HCT116 (cell line): ENCODE measurements around the gene ZC3HAV1. TPM values are rescaled to one million over a fixed set of nuclear protein-coding genes. Genes with fewer than 3 reads are reported as not detected.

Source experiments
- ATAC-seq: fragments of 200-7000 bp; cut with Tn5 transposase; 2 replicates; pipeline ENCODE4 v1.9.1; 2020; ENCODE audit warnings: mild to moderate bottlenecking, moderate library complexity
- BruUV-seq: library from RNA; stranded (reverse); fragments of 400-500 nt; replicated peaks from 2 replicates; lab custom pipeline; 2021; lab: Mats Ljungman, UMichigan
- CTCF ChIA-PET: fragments of 300-600 bp; sonication (Branson Sonifier 250); formaldehyde crosslinking; loops from one replicate; lab custom pipeline; 2021; ENCODE audit warnings: antibody characterized with exemption; lab: Charles Lee
- POLR2A ChIA-PET: fragments of 300-600, 350-600 bp; sonication (Branson Sonifier 250); formaldehyde crosslinking; loops from one replicate; lab custom pipeline; 2021; ENCODE audit warnings: antibody characterized with exemption; lab: Charles Lee
- RAD21 ChIA-PET, 2 experiments: fragments of 300-600 bp; sonication (Branson Sonifier 250); formaldehyde crosslinking; loops; one replicate each; lab custom pipeline; 2023; ENCODE audit warnings: low total read pairs in 2 of 2; ENCODE audit not compliant: uncharacterized antibody in 2 of 2, unreplicated experiment in 2 of 2, low non-redundant PET in 1 of 2; lab: Charles Lee
- DNase-seq: peaks from one replicate; pipeline ENCODE4 v3.0.0-alpha.2; 2010; ENCODE audit warnings: low read depth, low spot score
- H2AFZ ChIP-seq: fragments of 200-600 bp; shearing (Covaris generic), sonication (generic); 2 replicates; pipeline ENCODE4 v1.6.1; 2017; ENCODE audit warnings: low read depth, mixed run types, mixed read lengths, antibody characterized with exemption, low read length; ENCODE audit not compliant: poor library complexity, severe bottlenecking
- H3K27ac ChIP-seq: 2 replicates; pipeline ENCODE4 v1.5.1; 2012; ENCODE audit warnings: low read depth, low read length
- H3K27me3 ChIP-seq: fragments of 200-600 bp; sonication (generic); 2 replicates; pipeline ENCODE4 v1.6.1; 2016; ENCODE audit warnings: mixed run types, low read length, mixed read lengths; ENCODE audit not compliant: insufficient read depth
- H3K36me3 ChIP-seq, 2 experiments: fragments of 200-500 bp in 1 of 2; fragments of 200-600 bp in 1 of 2; sonication (Bioruptor generic) in 1 of 2; sonication (generic) in 1 of 2; 2 replicates each; pipeline versions ENCODE4 v1.5.1 to v1.6.1; 2014 to 2016; ENCODE audit warnings: low read length in 2 of 2, inconsistent platforms in 1 of 2, mixed read lengths in 1 of 2, mixed run types in 1 of 2; ENCODE audit not compliant: insufficient read depth in 2 of 2, control insufficient read depth in 1 of 2
- H3K4me1 ChIP-seq, 2 experiments: fragments of 200-600 bp in 1 of 2; sonication (generic) in 1 of 2; 2 replicates each; pipeline versions ENCODE4 v1.5.1 to v1.6.1; 2012 to 2017; ENCODE audit warnings: low read length in 2 of 2, inconsistent platforms in 1 of 2, mild to moderate bottlenecking in 1 of 2, mixed read lengths in 1 of 2, mixed run types in 1 of 2, moderate library complexity in 1 of 2; ENCODE audit not compliant: insufficient read depth in 2 of 2, control insufficient read depth in 1 of 2
- H3K4me2 ChIP-seq: fragments of 200-600 bp; sonication (generic); 2 replicates; pipeline ENCODE4 v1.6.1; 2017; ENCODE audit warnings: mixed run types, low read length, mixed read lengths
- H3K4me3 ChIP-seq, 2 experiments: fragments of 200-600 bp in 1 of 2; sonication (generic) in 1 of 2; replicated peaks in 1 of 2; 2 replicates each; pipeline ENCODE4 v1.5.1; 2011 to 2016; ENCODE audit warnings: low read length in 2 of 2, control low read depth in 1 of 2, low read depth in 1 of 2, mild to moderate bottlenecking in 1 of 2, mixed read lengths in 1 of 2, mixed run types in 1 of 2
- H3K79me2 ChIP-seq: fragments of 200-600 bp; sonication (generic); 2 replicates; pipeline ENCODE4 v1.6.1; 2017; ENCODE audit warnings: mild to moderate bottlenecking, mixed run types, low read length, moderate library complexity, mixed read lengths; ENCODE audit not compliant: insufficient read depth
- H3K9ac ChIP-seq: fragments of 200-600 bp; sonication (generic); 2 replicates; pipeline ENCODE4 v1.6.1; 2016; ENCODE audit warnings: low read length, mixed read lengths
- H3K9me2 ChIP-seq: fragments of 200-600 bp; sonication (generic), shearing (Covaris generic); 2 replicates; pipeline ENCODE4 v1.6.1; 2017; ENCODE audit warnings: mixed run types, mild to moderate bottlenecking, moderate library complexity; ENCODE audit not compliant: insufficient read depth
- H3K9me3 ChIP-seq, 2 experiments: fragments of 200-500 bp in 1 of 2; fragments of 200-600 bp in 1 of 2; sonication (Bioruptor generic) in 1 of 2; sonication (generic) in 1 of 2; 2 replicates each; pipeline ENCODE4 v1.6.1; 2014 to 2017; ENCODE audit warnings: low read length in 2 of 2, mixed read lengths in 2 of 2, inconsistent platforms in 1 of 2, low read depth in 1 of 2, mild to moderate bottlenecking in 1 of 2, mixed run types in 1 of 2, moderate library complexity in 1 of 2; ENCODE audit not compliant: control insufficient read depth in 1 of 2, insufficient read depth in 1 of 2
- H4K20me1 ChIP-seq: fragments of 200-600 bp; sonication (generic), shearing (Covaris generic); 2 replicates; pipeline ENCODE4 v1.6.1; 2017; ENCODE audit warnings: mixed run types, mild to moderate bottlenecking, moderate library complexity; ENCODE audit not compliant: insufficient read depth
- ATF3 ChIP-seq: IDR thresholded peaks from 2 replicates; pipeline ENCODE4 v1.6.1; 2012
- CEBPB ChIP-seq: IDR thresholded peaks from 2 replicates; pipeline ENCODE4 v1.6.1; 2012; ENCODE audit warnings: low read depth
- POLR2A ChIP-seq: IDR thresholded peaks from 2 replicates; pipeline ENCODE4 v1.7.0; 2011; ENCODE audit warnings: borderline replicate concordance; ENCODE audit not compliant: insufficient read depth, insufficient read length; ENCODE audit errors: extremely low read depth
- POLR2AphosphoS5 ChIP-seq: IDR thresholded peaks from 2 replicates; pipeline ENCODE4 v1.6.1; 2011; ENCODE audit warnings: mild to moderate bottlenecking, low read depth, low read length, moderate library complexity
- RAD21 ChIP-seq: IDR thresholded peaks from 2 replicates; pipeline ENCODE4 v1.6.1; 2012; ENCODE audit warnings: low read depth, mild to moderate bottlenecking
- REST ChIP-seq: IDR thresholded peaks from 2 replicates; pipeline ENCODE4 v1.6.1; 2012; ENCODE audit warnings: low read depth
- SP1 ChIP-seq: IDR thresholded peaks from 2 replicates; pipeline ENCODE4 v1.6.1; 2012; ENCODE audit warnings: low read depth
- TCF7L2 ChIP-seq: IDR thresholded peaks from 2 replicates; pipeline ENCODE4 v1.7.0; 2011; ENCODE audit warnings: borderline replicate concordance, inconsistent platforms; ENCODE audit not compliant: insufficient read depth, insufficient read length; ENCODE audit errors: extremely low read depth
- YY1 ChIP-seq: IDR thresholded peaks from 2 replicates; pipeline ENCODE4 v1.6.1; 2011; ENCODE audit warnings: low read length, low read depth, moderate library complexity, mild to moderate bottlenecking; ENCODE audit not compliant: insufficient replicate concordance; ENCODE audit errors: extremely low read depth
- ZFX ChIP-seq: fragments of 450-650 bp; IDR thresholded peaks from 2 replicates; pipeline ENCODE4 v1.6.1; 2017
- intact Hi-C: fragments of 100-400 bp; cut with micrococcal nuclease; formaldehyde crosslinking; loops from 2 replicates; pipeline ENCODE4 v1.10.0; 2022
- total RNA-seq: library from RNA; stranded (reverse); gene quantifications from one replicate; pipeline ENCODE4 v1.2.1, GENCODE V29; 2021; ENCODE audit not compliant: unreplicated experiment
- TF ChIP-seq, protein P1 (sequence below): IDR thresholded peaks from 2 replicates; pipeline ENCODE4 v1.6.1; 2011; ENCODE audit warnings: mild to moderate bottlenecking, low read length, moderate library complexity; ENCODE audit not compliant: insufficient replicate concordance; ENCODE audit errors: extremely low read depth
- TF ChIP-seq, protein P2 (sequence below): IDR thresholded peaks from 2 replicates; pipeline ENCODE4 v1.6.1; 2012

The ZC3HAV1 gene
- total RNA-seq, 1 experiment from 2014 or later = 23.7 TPM

DNA sequence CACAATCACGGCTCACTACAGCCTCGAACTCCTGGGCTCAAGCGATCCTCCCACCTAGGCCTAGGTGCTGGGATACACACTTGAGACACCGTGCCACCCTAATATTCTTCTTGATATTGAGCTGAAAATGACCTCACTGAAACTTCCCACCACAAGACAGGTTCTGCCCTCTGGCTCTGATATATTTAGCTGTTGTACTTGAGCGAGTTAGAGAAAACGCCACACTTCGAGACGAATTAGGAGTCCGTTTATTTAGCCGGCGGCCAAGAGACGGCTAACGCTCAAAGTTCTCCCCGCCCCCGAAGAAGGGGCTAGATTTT, 17.9 kb downstream of the ZC3HAV1 start (continued):
- TF ChIP-seq, protein P1, sequence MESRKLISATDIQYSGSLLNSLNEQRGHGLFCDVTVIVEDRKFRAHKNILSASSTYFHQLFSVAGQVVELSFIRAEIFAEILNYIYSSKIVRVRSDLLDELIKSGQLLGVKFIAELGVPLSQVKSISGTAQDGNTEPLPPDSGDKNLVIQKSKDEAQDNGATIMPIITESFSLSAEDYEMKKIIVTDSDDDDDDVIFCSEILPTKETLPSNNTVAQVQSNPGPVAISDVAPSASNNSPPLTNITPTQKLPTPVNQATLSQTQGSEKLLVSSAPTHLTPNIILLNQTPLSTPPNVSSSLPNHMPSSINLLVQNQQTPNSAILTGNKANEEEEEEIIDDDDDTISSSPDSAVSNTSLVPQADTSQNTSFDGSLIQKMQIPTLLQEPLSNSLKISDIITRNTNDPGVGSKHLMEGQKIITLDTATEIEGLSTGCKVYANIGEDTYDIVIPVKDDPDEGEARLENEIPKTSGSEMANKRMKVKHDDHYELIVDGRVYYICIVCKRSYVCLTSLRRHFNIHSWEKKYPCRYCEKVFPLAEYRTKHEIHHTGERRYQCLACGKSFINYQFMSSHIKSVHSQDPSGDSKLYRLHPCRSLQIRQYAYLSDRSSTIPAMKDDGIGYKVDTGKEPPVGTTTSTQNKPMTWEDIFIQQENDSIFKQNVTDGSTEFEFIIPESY = no peak
- TF ChIP-seq CEBPB (no peak), TCF7L2 (no peak), YY1 (no peak)
- TF ChIP-seq, protein P2, sequence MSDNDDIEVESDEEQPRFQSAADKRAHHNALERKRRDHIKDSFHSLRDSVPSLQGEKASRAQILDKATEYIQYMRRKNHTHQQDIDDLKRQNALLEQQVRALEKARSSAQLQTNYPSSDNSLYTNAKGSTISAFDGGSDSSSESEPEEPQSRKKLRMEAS = no peak

- ChIA-PET POLR2A (no interaction called here), RAD21 (no interaction called here), CTCF (no interaction called here)
- no peak overlapping the region for H3K4me2 ChIP-seq
- H3K9ac ChIP-seq = no peak overlapping the region
- peaks cover 19% of the 10 kb centered on the region for H3K79me2 ChIP-seq
- peaks cover 8 to 29% of the 10 kb centered on the region in 2 experiments; a peak in 2 of 4 replicates for H3K36me3 ChIP-seq
- no TSS peak for BruUV-seq
- no peak overlapping the region for H3K4me3 ChIP-seq
- no peak overlapping the region for H2AFZ ChIP-seq
- no peak overlapping the region for H3K27ac ChIP-seq
- no peaks in the 10 kb centered on the region for H3K27me3 ChIP-seq
- DNase-seq (no peak), ATAC-seq (no peak)
- H3K9me2 ChIP-seq = no peaks in the 10 kb centered on the region
- H3K4me1 ChIP-seq = no peaks in the 10 kb centered on the region
- intact Hi-C loops = no loop called here
- H4K20me1 ChIP-seq = no peaks in the 10 kb centered on the region; the same call in 1 of the 2 replicates
- TF ChIP-seq SP1 (no peak), RAD21 (no peak), ZFX (no peak), CEBPB (no peak), POLR2A (no peak), REST (no peak), POLR2AphosphoS5 (no peak), ATF3 (no peak)
- no peaks in the 10 kb centered on the region for H3K9me3 ChIP-seq
Measured at GRCh38 chr7:139089118-139089517, 20.4 kb downstream of the ZC3HAV1 start.
